GM10266 (cell line): ENCODE measurements around the gene L3MBTL3.

ENCODE experiments used
- DNase-seq: peaks from one replicate; pipeline ENCODE4 v3.0.0; 2012; ENCODE audit errors: extremely low spot score
- TF ChIP-seq, protein P1 (sequence below): IDR thresholded peaks from 2 replicates; pipeline ENCODE4 v1.5.1; 2012; ENCODE audit warnings: mild to moderate bottlenecking, low read depth; ENCODE audit not compliant: control insufficient read depth, insufficient read depth; ENCODE audit errors: missing control alignments

The L3MBTL3 gene

DNA sequence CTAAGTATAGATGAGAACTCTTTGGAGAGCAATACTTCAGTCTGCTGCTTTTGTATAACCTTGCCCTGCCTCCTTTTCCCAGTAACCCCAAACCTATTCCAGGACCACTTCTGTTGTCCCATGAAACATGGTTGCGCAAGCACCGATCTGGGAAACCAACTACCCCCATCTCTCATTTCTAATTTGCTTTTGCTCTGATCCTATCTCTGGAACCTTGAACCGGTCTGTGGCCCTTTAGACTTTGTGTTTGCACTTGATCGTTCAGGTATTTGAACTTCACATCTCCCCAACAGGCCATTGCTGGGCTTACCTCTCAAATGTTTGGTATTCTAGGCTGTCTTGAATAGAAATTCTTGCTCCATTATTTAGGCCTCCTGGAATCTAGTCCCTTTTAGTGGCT lies 25.0 kb downstream of the L3MBTL3 start:
- TF ChIP-seq, protein P1, sequence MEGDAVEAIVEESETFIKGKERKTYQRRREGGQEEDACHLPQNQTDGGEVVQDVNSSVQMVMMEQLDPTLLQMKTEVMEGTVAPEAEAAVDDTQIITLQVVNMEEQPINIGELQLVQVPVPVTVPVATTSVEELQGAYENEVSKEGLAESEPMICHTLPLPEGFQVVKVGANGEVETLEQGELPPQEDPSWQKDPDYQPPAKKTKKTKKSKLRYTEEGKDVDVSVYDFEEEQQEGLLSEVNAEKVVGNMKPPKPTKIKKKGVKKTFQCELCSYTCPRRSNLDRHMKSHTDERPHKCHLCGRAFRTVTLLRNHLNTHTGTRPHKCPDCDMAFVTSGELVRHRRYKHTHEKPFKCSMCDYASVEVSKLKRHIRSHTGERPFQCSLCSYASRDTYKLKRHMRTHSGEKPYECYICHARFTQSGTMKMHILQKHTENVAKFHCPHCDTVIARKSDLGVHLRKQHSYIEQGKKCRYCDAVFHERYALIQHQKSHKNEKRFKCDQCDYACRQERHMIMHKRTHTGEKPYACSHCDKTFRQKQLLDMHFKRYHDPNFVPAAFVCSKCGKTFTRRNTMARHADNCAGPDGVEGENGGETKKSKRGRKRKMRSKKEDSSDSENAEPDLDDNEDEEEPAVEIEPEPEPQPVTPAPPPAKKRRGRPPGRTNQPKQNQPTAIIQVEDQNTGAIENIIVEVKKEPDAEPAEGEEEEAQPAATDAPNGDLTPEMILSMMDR = no peak
- no peak for DNase-seq

DNA sequence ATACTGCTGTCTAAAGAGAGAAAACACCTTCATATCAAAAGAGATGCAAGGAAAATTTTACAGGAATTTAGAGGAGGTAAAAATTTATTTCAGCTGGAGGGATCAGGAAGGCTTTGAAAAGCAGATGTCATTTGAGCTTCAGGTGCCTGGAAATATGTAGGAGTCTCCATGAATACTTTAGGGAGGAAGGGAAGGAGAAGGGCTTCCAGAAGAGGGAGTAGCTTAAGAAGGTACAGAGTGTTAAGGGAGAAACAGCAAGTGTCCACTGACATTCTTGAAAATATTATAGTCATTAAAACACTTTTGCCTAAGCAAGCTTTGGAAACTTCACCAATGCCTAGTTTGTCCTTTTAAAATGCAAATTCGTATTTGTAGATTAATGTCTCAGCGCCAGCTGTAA lies 27.2 kb downstream of the L3MBTL3 start:
- TF ChIP-seq, protein P1 = no peak
- DNase-seq = no peak

DNA sequence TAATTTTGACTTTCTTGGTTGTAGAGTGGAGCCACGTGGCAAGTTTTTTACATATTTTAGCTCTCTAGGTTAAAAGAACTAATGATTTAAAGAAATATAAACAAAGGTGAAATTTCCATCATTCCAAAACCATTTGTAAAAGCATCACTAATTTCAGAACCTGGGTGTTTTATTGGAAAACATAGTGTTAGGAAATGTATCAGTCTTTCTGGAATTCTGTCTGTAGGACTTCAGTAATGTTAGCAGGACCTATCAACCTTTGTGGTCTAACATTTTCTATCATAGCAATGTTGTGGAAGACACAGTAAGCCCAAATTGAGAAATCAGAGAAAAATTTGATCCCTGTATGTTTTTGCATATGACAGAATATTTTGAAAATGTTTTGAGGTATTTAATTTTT lies 28.3 kb downstream of the L3MBTL3 start:
- TF ChIP-seq, protein P1 = no peak

DNA sequence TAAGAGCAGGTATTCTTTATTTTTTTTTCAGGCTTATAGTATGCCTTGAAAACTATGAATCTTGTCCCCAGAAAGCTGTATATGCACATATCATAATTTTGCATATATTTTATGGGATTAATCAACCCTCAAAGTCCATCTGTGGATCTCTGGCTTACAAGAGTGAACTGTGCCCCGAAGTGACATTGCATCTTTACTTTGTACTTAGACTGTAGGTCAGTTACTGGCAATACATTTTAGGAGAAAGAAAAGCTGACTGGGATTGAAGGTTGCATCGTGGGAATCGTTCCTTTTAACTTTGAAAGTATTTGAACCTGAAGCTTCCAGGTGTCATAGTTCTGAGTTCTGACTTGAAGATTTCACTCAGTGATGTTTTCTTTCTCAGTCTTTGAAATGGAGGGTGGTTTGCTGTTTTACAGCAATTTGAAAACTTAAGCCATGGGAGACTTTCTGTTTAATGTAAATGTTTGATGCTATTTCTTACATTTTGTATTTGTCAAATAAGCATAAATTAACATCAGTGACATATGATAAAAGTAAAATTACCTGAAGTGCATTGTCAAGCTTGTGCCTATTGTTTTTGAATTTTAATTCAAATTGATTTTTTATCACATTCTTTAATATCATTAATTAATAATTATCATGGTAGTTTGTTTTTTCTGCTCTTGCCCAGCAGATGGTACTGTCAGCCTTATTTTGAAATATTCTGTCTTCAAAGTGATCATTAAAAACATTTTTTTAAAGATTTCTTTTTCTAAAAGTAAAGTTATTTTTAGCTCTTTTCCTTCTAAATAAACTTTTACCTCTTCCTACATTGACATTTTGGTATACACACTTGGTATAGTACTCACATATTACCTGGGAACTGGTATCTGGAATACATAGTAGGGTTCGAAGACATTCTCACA lies 29.0 kb downstream of the L3MBTL3 start:
- DNase-seq = no peak
- TF ChIP-seq, protein P1 = peak; percentile 6

More for the DNA sequence above, 28.3 kb downstream of the L3MBTL3 start:
- DNase-seq = no peak

DNA sequence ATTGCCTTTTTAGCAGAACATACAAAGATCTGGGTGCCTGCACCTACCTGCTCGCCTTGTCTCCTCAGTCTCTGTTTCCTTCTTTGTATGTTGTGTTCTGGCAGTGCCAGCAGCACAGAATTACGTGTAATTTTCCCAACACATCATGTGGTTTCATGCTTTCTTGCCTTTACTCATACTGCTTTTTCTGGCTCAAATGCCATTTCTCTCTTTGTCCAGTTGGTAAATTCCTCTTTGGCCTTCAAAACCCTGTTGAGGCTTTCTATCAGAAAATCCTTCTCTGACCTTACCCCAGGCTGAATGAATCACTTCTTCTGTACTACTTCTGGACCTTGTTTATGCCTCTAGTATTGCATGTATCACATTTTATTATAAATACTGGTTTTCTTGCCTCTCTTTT lies 31.8 kb downstream of the L3MBTL3 start:
- TF ChIP-seq, protein P1 = no peak
- DNase-seq = no peak

DNA sequence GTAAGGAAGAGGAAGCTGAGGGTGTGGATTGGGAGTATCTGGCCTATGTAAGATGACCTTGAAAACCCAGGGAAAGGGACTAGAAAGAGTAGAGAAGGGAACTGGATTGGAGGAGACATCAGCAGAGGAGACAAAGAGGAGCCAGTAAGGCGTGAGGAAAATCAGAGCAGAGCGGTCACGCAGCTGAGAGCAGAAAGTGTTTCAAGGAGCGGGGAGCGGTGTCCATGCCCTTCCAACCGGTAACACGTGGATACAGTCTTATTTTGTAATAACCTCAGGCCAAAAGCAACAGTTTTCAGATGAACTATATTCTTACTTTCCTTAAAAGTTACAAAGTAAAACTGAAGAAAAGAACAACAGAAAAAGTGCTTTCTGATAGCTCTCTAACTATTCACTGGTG lies 36.3 kb downstream of the L3MBTL3 start:
- DNase-seq = no peak
- TF ChIP-seq, protein P1 = no peak

DNA sequence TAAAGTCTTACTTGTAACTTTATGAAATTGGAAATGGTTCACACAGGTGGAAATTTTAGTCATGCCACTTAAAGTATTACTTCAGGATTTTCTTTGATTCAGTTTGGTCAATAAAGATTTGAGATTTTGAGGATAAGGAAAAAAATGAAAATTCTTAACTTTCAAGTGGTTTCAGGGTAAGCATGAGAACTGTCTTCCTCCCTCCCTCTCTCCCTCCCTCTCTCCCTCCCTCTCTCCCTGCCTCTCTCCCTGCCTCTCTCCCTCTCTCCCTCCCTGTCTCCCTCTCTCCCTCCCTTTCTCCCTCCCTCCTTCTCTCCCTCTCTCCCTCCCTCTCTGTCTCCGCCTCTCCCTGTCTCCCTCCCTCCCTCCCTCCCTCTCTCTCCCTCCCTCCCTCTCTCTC lies 36.9 kb downstream of the L3MBTL3 start:
- DNase-seq = no peak
- TF ChIP-seq, protein P1 = no peak
